WTC11 (cell line): ENCODE measurements around the gene IL37. TPM values are rescaled to one million over a fixed set of nuclear protein-coding genes. Genes with fewer than 3 reads are reported as not detected.

Experiments used
- ATAC-seq: fragments of 200-7000 bp; cut with Tn5 transposase; 2 replicates; pipeline ENCODE4 v1.10.0; 2021; ENCODE audit warnings: mild to moderate bottlenecking, moderate library complexity
- Bru-seq: library from RNA; stranded (reverse); fragments of 400-500 nt; gene quantifications from one replicate; lab custom pipeline; 2021; lab: Mats Ljungman, UMichigan
- CTCF ChIA-PET: fragments of 300-600 bp; sonication (Branson Sonifier 250); formaldehyde crosslinking; loops from one replicate; lab custom pipeline; 2021; ENCODE audit warnings: antibody characterized with exemption; lab: Charles Lee
- POLR2A ChIA-PET: fragments of 350-600 bp; sonication (Branson Sonifier 250); formaldehyde crosslinking; loops from one replicate; lab custom pipeline; 2021; ENCODE audit warnings: antibody characterized with exemption; lab: Charles Lee
- DNase-seq: peaks from one replicate; pipeline ENCODE4 v3.0.0; 2021; ENCODE audit warnings: low spot score
- H3K27ac Mint-ChIP-seq: 2 replicates; pipeline ENCODE4 v1.8.0; 2021; ENCODE audit warnings: mixed read lengths
- H3K27me3 Mint-ChIP-seq: 2 replicates; pipeline ENCODE4 v1.8.0; 2021; ENCODE audit warnings: low read depth, mild to moderate bottlenecking, moderate library complexity, mixed read lengths
- H3K36me3 Mint-ChIP-seq: 2 replicates; pipeline ENCODE4 v1.8.0; 2021; ENCODE audit warnings: mixed read lengths
- H3K4me1 Mint-ChIP-seq: 2 replicates; pipeline ENCODE4 v1.8.0; 2022; ENCODE audit warnings: mixed read lengths
- H3K4me3 Mint-ChIP-seq: 2 replicates; pipeline ENCODE4 v1.8.0; 2021; ENCODE audit warnings: mild to moderate bottlenecking, moderate library complexity, mixed read lengths
- H3K9me3 Mint-ChIP-seq: 2 replicates; pipeline ENCODE4 v1.8.0; 2021; ENCODE audit warnings: mixed read lengths
- ARID4B ChIP-seq: sonication (generic); formaldehyde crosslinking; IDR thresholded peaks from 2 replicates; pipeline ENCODE4 v1.8.0; 2023; ENCODE audit warnings: missing genetic modification reagents, mild to moderate bottlenecking, borderline replicate concordance
- E2F4 ChIP-seq: sonication (generic); formaldehyde crosslinking; IDR thresholded peaks from 2 replicates; pipeline ENCODE4 v1.8.1; 2022; ENCODE audit warnings: low read depth, mild to moderate bottlenecking, moderate library complexity, missing genetic modification reagents, borderline replicate concordance
- FOXP1 ChIP-seq: sonication (generic); formaldehyde crosslinking; IDR thresholded peaks from 2 replicates; pipeline ENCODE4 v1.8.0; 2022; ENCODE audit warnings: missing genetic modification reagents, mild to moderate bottlenecking, moderate library complexity, borderline replicate concordance
- IRF1 ChIP-seq: sonication (generic); formaldehyde crosslinking; IDR thresholded peaks from 2 replicates; pipeline ENCODE4 v1.8.0; 2023; ENCODE audit warnings: missing genetic modification reagents
- IRF2 ChIP-seq: sonication (generic); formaldehyde crosslinking; IDR thresholded peaks from 2 replicates; pipeline ENCODE4 v1.8.0; 2022; ENCODE audit warnings: low read depth, missing genetic modification reagents, borderline replicate concordance
- MYBL2 ChIP-seq: sonication (generic); formaldehyde crosslinking; IDR thresholded peaks from 2 replicates; pipeline ENCODE4 v1.8.1; 2023; ENCODE audit warnings: mild to moderate bottlenecking, moderate library complexity, missing genetic modification reagents
- NFATC4 ChIP-seq: fragments of 250-450 bp; sonication (Bioruptor Pico); IDR thresholded peaks from 2 replicates; pipeline ENCODE4 v1.9.0; 2021; ENCODE audit warnings: mild to moderate bottlenecking
- OVOL2 ChIP-seq: fragments of 250-450 bp; sonication (Bioruptor Pico); IDR thresholded peaks from 2 replicates; pipeline ENCODE4 v1.9.0; 2021; ENCODE audit warnings: mild to moderate bottlenecking, borderline replicate concordance
- RELA ChIP-seq: sonication (generic); formaldehyde crosslinking; IDR thresholded peaks from 2 replicates; pipeline ENCODE4 v1.8.1; 2022; ENCODE audit warnings: missing genetic modification reagents, mild to moderate bottlenecking, borderline replicate concordance
- RORB ChIP-seq: fragments of 250-450 bp; sonication (Bioruptor Pico); IDR thresholded peaks from 2 replicates; pipeline ENCODE4 v1.9.0; 2021; ENCODE audit warnings: mild to moderate bottlenecking
- SMAD3 ChIP-seq: sonication (generic); formaldehyde crosslinking; IDR thresholded peaks from 2 replicates; pipeline ENCODE4 v1.8.0; 2022; ENCODE audit warnings: missing genetic modification reagents, mild to moderate bottlenecking, borderline replicate concordance
- TEAD1 ChIP-seq: sonication (generic); formaldehyde crosslinking; IDR thresholded peaks from 2 replicates; pipeline ENCODE4 v1.8.0; 2022; ENCODE audit warnings: mild to moderate bottlenecking, missing genetic modification reagents
- TEAD4 ChIP-seq: sonication (generic); formaldehyde crosslinking; IDR thresholded peaks from 2 replicates; pipeline ENCODE4 v1.8.0; 2022; ENCODE audit warnings: mild to moderate bottlenecking, missing genetic modification reagents
- ZBTB21 ChIP-seq: sonication (generic); formaldehyde crosslinking; IDR thresholded peaks from 2 replicates; pipeline ENCODE4 v1.8.1; 2023; ENCODE audit warnings: mild to moderate bottlenecking, missing genetic modification reagents, borderline replicate concordance
- ZNF281 ChIP-seq: sonication (generic); formaldehyde crosslinking; IDR thresholded peaks from 2 replicates; pipeline ENCODE4 v1.8.0; 2023; ENCODE audit warnings: mild to moderate bottlenecking, missing genetic modification reagents
- ZNF317 ChIP-seq: sonication (generic); formaldehyde crosslinking; IDR thresholded peaks from 2 replicates; pipeline ENCODE4 v1.8.1; 2023; ENCODE audit warnings: low read depth, mild to moderate bottlenecking, moderate library complexity, missing genetic modification reagents, borderline replicate concordance
- ZNF671 ChIP-seq: fragments of 250-450 bp; sonication (Bioruptor Pico); IDR thresholded peaks from 2 replicates; pipeline ENCODE4 v1.8.0; 2021; ENCODE audit warnings: mild to moderate bottlenecking
- long read RNA-seq, 3 experiments: library from RNA in 1 of 3; library from capped mRNA in 1 of 3; library from polyadenylated mRNA in 1 of 3; unstranded in 2 of 3; stranded (forward) in 1 of 3; transcript quantifications; one replicate each; pipeline ENCODE4 v2.0.0, GENCODE V29; 2021
- total RNA-seq: library from RNA; stranded (reverse); gene quantifications from 3 replicates; pipeline ENCODE4 v1.2.3, GENCODE V29; 2021

Gene IL37, protein sequence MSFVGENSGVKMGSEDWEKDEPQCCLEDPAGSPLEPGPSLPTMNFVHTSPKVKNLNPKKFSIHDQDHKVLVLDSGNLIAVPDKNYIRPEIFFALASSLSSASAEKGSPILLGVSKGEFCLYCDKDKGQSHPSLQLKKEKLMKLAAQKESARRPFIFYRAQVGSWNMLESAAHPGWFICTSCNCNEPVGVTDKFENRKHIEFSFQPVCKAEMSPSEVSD
- total RNA-seq (0.30 to 0.48 TPM in 2 of 3 replicates, not detected in the other), Bru-seq, nascent RNA (percentile 35 among the genes with signal in this experiment)
- long read RNA-seq, experiment 1, partial matches to known transcripts = 0 of 1 reads
- long read RNA-seq, experiment 1, other reads (novel, unspliced or antisense) = 0 of 1 reads
- long read RNA-seq, experiment 2, partial matches to known transcripts = 0 of 1 reads
- long read RNA-seq, experiment 2, other reads (novel, unspliced or antisense) = 1 of 1 reads
- long read RNA-seq, experiment 3 = 0 reads

GRCh38 chr2:112910865-112911264 lies at the start of gene IL37:
IL37 (plus strand) TSS chr2:112911165; CDS start chr2:112913013, 1,848 bp downstream.
- H3K27me3 Mint-ChIP-seq = peaks cover 16% of the 10 kb centered on the region
- H3K9me3 Mint-ChIP-seq = peaks cover 18% of the 10 kb centered on the region
- TF ChIP-seq FOXP1 (CRISPR knock-in tag) (no peak), ZBTB21 (CRISPR knock-in tag) (no peak), ZNF281 (CRISPR knock-in tag) (no peak), IRF1 (CRISPR knock-in tag) (no peak), TEAD4 (CRISPR knock-in tag) (no peak), SMAD3 (CRISPR knock-in tag) (no peak), RORB (CRISPR knock-in tag) (no peak), IRF2 (CRISPR knock-in tag) (no peak), E2F4 (no peak), MYBL2 (no peak), OVOL2 (CRISPR knock-in tag) (no peak), NFATC4 (CRISPR knock-in tag) (no peak), ZNF317 (no peak), TEAD1 (CRISPR knock-in tag) (no peak), ZNF671 (CRISPR knock-in tag) (no peak), ARID4B (CRISPR knock-in tag) (no peak), RELA (no peak)
- H3K27ac Mint-ChIP-seq = no peak within 1 kb of the TSS
- 0 out of 2 replicates have a peak, but pooled peaks cover 3% of the 10 kb centered on the region for H3K4me1 Mint-ChIP-seq
- ChIA-PET POLR2A (no interaction called here), CTCF (no interaction called here)
- peaks cover 4% of the 10 kb centered on the region; the same call in 1 of the 2 replicates for H3K36me3 Mint-ChIP-seq
- DNase-seq (no peak), ATAC-seq (no peak)
- no peak within 1 kb of the TSS for H3K4me3 Mint-ChIP-seq
